Hepatocyte (in vitro differentiated cells): ENCODE results near the gene EHD2. TPM values are rescaled to one million over a fixed set of nuclear protein-coding genes. Genes with fewer than 3 reads are reported as not detected.

ENCODE experiments used
- DNase-seq: peaks from one replicate; pipeline ENCODE4 v3.0.0-alpha.2; 2016; ENCODE audit warnings: low spot score
- H2AFZ ChIP-seq: fragments of 200-600 bp; sonication (generic); 2 replicates; pipeline ENCODE4 v1.6.0; 2016; ENCODE audit warnings: antibody characterized with exemption, mild to moderate bottlenecking
- H3K27ac ChIP-seq: fragments of 200-600 bp; sonication (generic); 2 replicates; pipeline ENCODE4 v1.5.1; 2016; ENCODE audit warnings: mild to moderate bottlenecking
- H3K27me3 ChIP-seq: fragments of 200-600 bp; sonication (generic); 2 replicates; pipeline ENCODE4 v1.6.1; 2016
- H3K36me3 ChIP-seq: fragments of 200-600 bp; sonication (generic); replicated peaks from 2 replicates; pipeline ENCODE4 v1.5.1; 2016; ENCODE audit warnings: low read depth; ENCODE audit not compliant: insufficient read depth
- H3K4me1 ChIP-seq: fragments of 200-600 bp; sonication (generic); 2 replicates; pipeline ENCODE4 v1.5.1; 2016; ENCODE audit warnings: mild to moderate bottlenecking, moderate library complexity; ENCODE audit not compliant: insufficient read depth
- H3K4me2 ChIP-seq: fragments of 200-600 bp; sonication (generic); 2 replicates; pipeline ENCODE4 v1.6.0; 2016
- H3K4me3 ChIP-seq: fragments of 200-600 bp; sonication (generic); 2 replicates; pipeline ENCODE4 v1.5.1; 2016; ENCODE audit warnings: mild to moderate bottlenecking
- H3K79me2 ChIP-seq: fragments of 200-600 bp; sonication (generic); 2 replicates; pipeline ENCODE4 v1.6.0; 2017; ENCODE audit warnings: mild to moderate bottlenecking
- H3K9me2 ChIP-seq: fragments of 200-600 bp; sonication (generic); replicated peaks from 2 replicates; pipeline ENCODE4 v1.6.0; 2017; ENCODE audit warnings: mild to moderate bottlenecking; ENCODE audit not compliant: insufficient read depth
- H3K9me3 ChIP-seq: fragments of 200-600 bp; sonication (generic); 2 replicates; pipeline ENCODE4 v1.5.1; 2016; ENCODE audit warnings: low read depth, mild to moderate bottlenecking
- H4K20me1 ChIP-seq: fragments of 200-600 bp; sonication (generic); 2 replicates; pipeline ENCODE4 v1.6.0; 2016; ENCODE audit warnings: mild to moderate bottlenecking; ENCODE audit not compliant: insufficient read depth, poor library complexity, severe bottlenecking
- EZH2 ChIP-seq: fragments of 200-600 bp; sonication (generic); IDR thresholded peaks from 2 replicates; pipeline ENCODE4 v1.6.1; 2016; ENCODE audit warnings: antibody characterized with exemption, mild to moderate bottlenecking, borderline replicate concordance
- EZH2phosphoT487 ChIP-seq: fragments of 200-600 bp; sonication (generic); IDR thresholded peaks from one replicate; pipeline ENCODE4 v1.6.1; 2018; ENCODE audit warnings: antibody characterized with exemption, mild to moderate bottlenecking, low read depth, moderate library complexity; ENCODE audit not compliant: unreplicated experiment, severe bottlenecking
- WGBS: methylation state at CpG from one replicate; pipeline ENCODE4 v1.1.6; 2016; ENCODE audit warnings: low lambda C conversion rate; ENCODE audit errors: missing lambda C conversion rate; 5-methylcytosine and 5-hydroxymethylcytosine counted together
- polyA plus RNA-seq: library from polyadenylated mRNA; unstranded; fragments of >200 nt; fragmentation: Nextera tagmentation; extraction: Ambion mirVana; gene quantifications from 2 replicates; pipeline ENCODE4 v1.2.1, GENCODE V29; 2016
- total RNA-seq: library from RNA; depleted of rRNA; stranded (reverse); fragments of >200 nt; gene quantifications from 2 replicates; pipeline ENCODE4 v1.2.3, GENCODE V29; 2014
- TF ChIP-seq, protein P1 (sequence below): fragments of 200-600 bp; sonication (generic); IDR thresholded peaks from 2 replicates; pipeline ENCODE4 v1.5.1; 2016; ENCODE audit warnings: antibody characterized with exemption, mild to moderate bottlenecking; ENCODE audit not compliant: poor library complexity

Gene EHD2
- total and polyA plus RNA-seq, 2 experiments from 2014 or later, result 20.8 to 120 TPM

DNA sequence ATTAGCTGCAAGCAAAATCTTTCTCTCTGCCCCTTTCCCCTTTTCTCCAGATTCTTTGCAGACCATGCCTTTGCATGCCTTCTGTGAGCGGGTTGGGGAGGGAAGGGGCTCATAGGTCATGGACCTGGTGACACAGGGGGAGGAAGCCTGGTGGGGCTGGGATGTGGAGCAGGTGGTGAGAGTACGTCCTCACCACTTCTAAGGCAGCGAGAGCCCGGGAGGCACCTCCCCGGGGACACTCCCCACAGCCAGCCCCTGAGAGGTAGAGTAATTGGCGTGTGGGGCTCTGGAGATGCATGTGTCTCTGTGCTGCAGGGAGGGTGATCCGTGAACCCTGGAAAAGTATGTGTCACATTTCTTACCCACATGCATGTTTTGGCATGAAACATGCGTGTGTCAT lies 42.5 kb upstream of the EHD2 start:
- Histone ChIP-seq H3K79me2 (peaks cover 51% of the 10 kb centered on the region), H3K4me3 (no peak overlapping the region), H3K9me2 (no peaks in the 10 kb centered on the region), H3K9me3 (no peaks in the 10 kb centered on the region), H4K20me1 (peaks cover 23% of the 10 kb centered on the region), H3K27me3 (no peaks in the 10 kb centered on the region), H3K4me2 (no peak overlapping the region), H2AFZ (no peak overlapping the region), H3K36me3 (no peaks in the 10 kb centered on the region), H3K27ac (no peak overlapping the region), H3K4me1 (peaks cover 23% of the 10 kb centered on the region)
- no peak for DNase-seq
- TF ChIP-seq, protein P1, sequence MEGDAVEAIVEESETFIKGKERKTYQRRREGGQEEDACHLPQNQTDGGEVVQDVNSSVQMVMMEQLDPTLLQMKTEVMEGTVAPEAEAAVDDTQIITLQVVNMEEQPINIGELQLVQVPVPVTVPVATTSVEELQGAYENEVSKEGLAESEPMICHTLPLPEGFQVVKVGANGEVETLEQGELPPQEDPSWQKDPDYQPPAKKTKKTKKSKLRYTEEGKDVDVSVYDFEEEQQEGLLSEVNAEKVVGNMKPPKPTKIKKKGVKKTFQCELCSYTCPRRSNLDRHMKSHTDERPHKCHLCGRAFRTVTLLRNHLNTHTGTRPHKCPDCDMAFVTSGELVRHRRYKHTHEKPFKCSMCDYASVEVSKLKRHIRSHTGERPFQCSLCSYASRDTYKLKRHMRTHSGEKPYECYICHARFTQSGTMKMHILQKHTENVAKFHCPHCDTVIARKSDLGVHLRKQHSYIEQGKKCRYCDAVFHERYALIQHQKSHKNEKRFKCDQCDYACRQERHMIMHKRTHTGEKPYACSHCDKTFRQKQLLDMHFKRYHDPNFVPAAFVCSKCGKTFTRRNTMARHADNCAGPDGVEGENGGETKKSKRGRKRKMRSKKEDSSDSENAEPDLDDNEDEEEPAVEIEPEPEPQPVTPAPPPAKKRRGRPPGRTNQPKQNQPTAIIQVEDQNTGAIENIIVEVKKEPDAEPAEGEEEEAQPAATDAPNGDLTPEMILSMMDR, result no peak
- TF ChIP-seq EZH2phosphoT487, result no peak
- TF ChIP-seq EZH2, result no peak
- WGBS, result 100% methylated on average over 8 of the region's 8 CpGs

DNA sequence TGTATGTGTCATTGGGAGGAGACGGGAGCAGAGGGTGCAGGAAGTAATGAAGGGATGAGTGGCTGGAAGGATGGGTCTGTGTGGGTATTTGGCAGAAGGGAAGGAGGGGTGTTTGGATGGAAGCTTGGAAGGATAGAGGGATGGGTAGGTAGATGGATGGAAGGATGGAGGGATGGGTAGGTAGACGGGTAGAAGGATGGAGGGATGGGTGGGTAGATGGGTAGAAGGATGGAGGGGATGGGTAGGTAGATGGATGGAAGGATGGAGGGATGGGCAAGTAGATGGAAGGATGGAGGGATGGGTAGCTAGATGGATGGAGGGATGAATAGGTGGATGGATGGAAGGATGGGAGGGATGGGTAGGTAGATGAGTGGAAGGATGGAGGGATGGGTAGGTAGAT lies 41.7 kb upstream of the EHD2 start:
- H3K4me2 ChIP-seq, result no peak overlapping the region
- DNase-seq, result no peak
- H3K79me2 ChIP-seq, result peaks cover 44% of the 10 kb centered on the region
- H3K4me1 ChIP-seq, result peaks cover 17% of the 10 kb centered on the region
- no peaks in the 10 kb centered on the region for H3K9me2 ChIP-seq
- no peak overlapping the region for H2AFZ ChIP-seq
- H3K36me3 ChIP-seq, result no peaks in the 10 kb centered on the region
- H3K4me3 ChIP-seq, result no peak overlapping the region
- peaks cover 18% of the 10 kb centered on the region for H4K20me1 ChIP-seq
- TF ChIP-seq, protein P1, result no peak
- no peak for TF ChIP-seq EZH2phosphoT487
- no peak for TF ChIP-seq EZH2
- H3K27me3 ChIP-seq, result no peaks in the 10 kb centered on the region
- 100% methylated on average over 2 of the region's 2 CpGs for WGBS
- no peaks in the 10 kb centered on the region for H3K9me3 ChIP-seq
- no peak overlapping the region for H3K27ac ChIP-seq

DNA sequence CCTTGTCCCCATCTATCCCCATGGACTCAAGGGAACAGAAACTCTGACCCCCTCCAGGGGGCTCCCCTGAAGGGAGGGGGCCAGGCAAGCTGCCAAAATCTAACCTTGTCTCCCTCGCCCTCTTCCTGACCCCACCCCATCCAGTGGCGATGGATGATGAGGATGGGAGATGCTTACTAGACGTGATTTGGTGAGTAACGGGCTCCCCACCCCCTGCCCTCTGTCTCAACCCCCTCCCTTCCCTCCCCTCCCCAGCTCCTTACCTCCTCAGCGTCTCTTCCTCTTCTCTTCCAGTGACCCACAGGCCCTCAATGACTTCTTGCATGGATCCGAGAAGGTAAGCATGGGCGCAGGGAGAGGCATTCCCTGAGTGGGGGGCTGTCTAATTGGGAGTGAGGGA lies 39.8 kb upstream of the EHD2 start:
- Histone ChIP-seq H3K27ac (no peak overlapping the region), H3K4me3 (no peak overlapping the region), H3K36me3 (no peaks in the 10 kb centered on the region), H3K9me2 (no peaks in the 10 kb centered on the region), H3K4me1 (no peaks in the 10 kb centered on the region), H2AFZ (no peak overlapping the region), H3K4me2 (no peak overlapping the region), H4K20me1 (peaks cover 16% of the 10 kb centered on the region), H3K27me3 (no peaks in the 10 kb centered on the region), H3K79me2 (peaks cover 33% of the 10 kb centered on the region), H3K9me3 (no peaks in the 10 kb centered on the region)
- no peak for TF ChIP-seq EZH2phosphoT487
- no peak for TF ChIP-seq EZH2
- TF ChIP-seq, protein P1, result no peak
- no peak for DNase-seq
- WGBS, result 97% methylated on average over 7 of the region's 7 CpGs

DNA sequence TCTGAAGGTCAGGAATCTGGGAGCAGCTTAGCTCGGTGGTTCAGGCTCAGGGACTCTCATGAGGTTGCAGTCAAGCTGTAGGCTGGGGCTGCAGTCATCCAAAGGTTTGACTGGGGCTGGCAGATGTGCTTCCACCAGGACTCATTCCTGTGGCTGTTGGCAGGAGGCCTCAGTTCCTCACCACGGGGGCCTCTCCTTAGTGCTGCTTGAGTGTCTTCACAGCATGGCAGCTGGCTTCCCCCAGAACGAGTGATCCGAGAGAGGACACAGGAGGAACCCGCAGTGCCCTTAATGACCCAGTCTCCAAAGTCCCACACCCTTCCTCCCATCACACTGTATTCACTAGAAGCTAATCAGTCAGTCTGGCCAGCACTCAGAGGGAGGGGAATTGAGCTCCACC lies 38.7 kb upstream of the EHD2 start:
- H3K27ac ChIP-seq, result no peak overlapping the region
- WGBS, result 88% methylated on average over 5 of the region's 5 CpGs
- TF ChIP-seq EZH2, result no peak
- TF ChIP-seq EZH2phosphoT487, result no peak
- TF ChIP-seq, protein P1, result no peak
- H2AFZ ChIP-seq, result no peak overlapping the region
- no peaks in the 10 kb centered on the region for H3K27me3 ChIP-seq
- no peaks in the 10 kb centered on the region for H3K4me1 ChIP-seq
- no peaks in the 10 kb centered on the region for H3K9me2 ChIP-seq
- H3K4me3 ChIP-seq, result no peak overlapping the region
- H4K20me1 ChIP-seq, result peaks cover 13% of the 10 kb centered on the region
- H3K4me2 ChIP-seq, result no peak overlapping the region
- H3K79me2 ChIP-seq, result peaks cover 22% of the 10 kb centered on the region
- DNase-seq, result no peak
- no peaks in the 10 kb centered on the region for H3K36me3 ChIP-seq
- no peaks in the 10 kb centered on the region for H3K9me3 ChIP-seq
